Heart left ventricle (tissue), 16 donors: ENCODE measurements around the gene RPS6KB2. TPM values are rescaled to one million over a fixed set of nuclear protein-coding genes. Genes with fewer than 3 reads are reported as not detected.

ENCODE experiments used
- ATAC-seq, 4 donors: fragments of 200-7000 bp; cut with Tn5 transposase; one replicate each; pipeline ENCODE4 v1.9.1; 2020 to 2022; ENCODE audit warnings: moderate library complexity in 4 of 4, mild to moderate bottlenecking in 3 of 4, moderate number of reproducible peaks in 1 of 4
- DNase-seq, 5 donors: peaks; one replicate each; pipeline ENCODE4 v3.0.0-alpha.2; 2020
- H3K27ac ChIP-seq, 12 donors: fragments of 200-600 bp; sonication (generic) in 4 of 12; one replicate each; pipeline versions ENCODE4 v1.5.0 to v1.8.0; 2016 to 2022; ENCODE audit warnings: mild to moderate bottlenecking in 2 of 12
- H3K27me3 ChIP-seq, 9 donors: fragments of 200-600 bp; sonication (generic) in 2 of 9; one replicate each; pipeline versions ENCODE4 v1.5.1 to v1.8.0; 2016 to 2022; ENCODE audit warnings: mild to moderate bottlenecking in 3 of 9
- H3K36me3 ChIP-seq, 9 donors: fragments of 200-600 bp; sonication (generic) in 2 of 9; one replicate each; pipeline versions ENCODE4 v1.5.0 to v1.8.0; 2018 to 2022; ENCODE audit warnings: mild to moderate bottlenecking in 2 of 9
- H3K4me1 ChIP-seq, 12 donors: fragments of 200-600 bp; sonication (generic) in 4 of 12; one replicate each; pipeline versions ENCODE4 v1.5.0 to v1.8.0; 2016 to 2022; ENCODE audit warnings: mild to moderate bottlenecking in 3 of 12
- H3K4me3 ChIP-seq, 12 donors: fragments of 200-600 bp; sonication (generic) in 4 of 12; one replicate each; pipeline versions ENCODE4 v1.5.0 to v1.8.0; 2017 to 2022; ENCODE audit warnings: mild to moderate bottlenecking in 9 of 12, moderate library complexity in 4 of 12
- H3K9me3 ChIP-seq, 12 donors: fragments of 200-600 bp; sonication (generic) in 4 of 12; one replicate each; pipeline versions ENCODE4 v1.5.0 to v1.8.0; 2016 to 2022; ENCODE audit warnings: mild to moderate bottlenecking in 1 of 12
- POLR2A ChIP-seq, 2 donors: fragments of 450-650 bp; IDR thresholded peaks; one replicate each; pipeline ENCODE4 v1.6.1; 2017; ENCODE audit warnings: antibody characterized with exemption in 2 of 2, mild to moderate bottlenecking in 2 of 2, moderate library complexity in 2 of 2
- WGBS, 4 donors: extraction: QIAGEN DNeasy Blood & Tissue Kit in 2 of 4; methylation state at CpG; one replicate each; pipeline versions ENCODE4 v1.1.5 to v1.1.7; 2013 to 2018; 5-methylcytosine and 5-hydroxymethylcytosine counted together
- intact Hi-C, 10 donors: fragments of 100-400 bp; cut with DNase I; formaldehyde crosslinking; loops; one replicate each; pipeline versions ENCODE4 v1.11.1 to v1.14.2; 2022
- polyA plus RNA-seq, 2 donors: library from polyadenylated mRNA; stranded (reverse); fragments of 200-250 nt; gene quantifications; one replicate each; pipeline ENCODE4 v1.2.3, GENCODE V29; 2013
- total RNA-seq, 9 donors: library from RNA; depleted of rRNA in 2 of 9; stranded (reverse); fragments of >200 nt in 2 of 9; fragmentation: NEBNext Ultra II Directional in 3 of 9; extraction: Animal tissue kit (Norgen Biotek cat#: 25700) in 3 of 9; gene quantifications; one replicate each; pipeline versions ENCODE4 v1.1.0 to v1.2.4, GENCODE V29; 2016 to 2023
- TF ChIP-seq, protein P1 (sequence below), 12 donors: fragments of 200-600 bp; sonication (generic) in 4 of 12; IDR thresholded peaks; one replicate each; pipeline versions ENCODE4 v1.5.0 to v1.8.0; 2018 to 2022; ENCODE audit warnings: antibody characterized with exemption in 12 of 12, mild to moderate bottlenecking in 5 of 12
- donor health status: ischemic (EF 13 %, LVEDD 7.1; RV severe dilation, severe dysfunction).
- donor health status: healthy with polysubstance abuse.
- donor health status: DM: no; HTN: yes; CAD: no.
- donor health status: DM: no; HTN: no; CAD: no.
- donor health status: ischemic (EF 25% LVEDD 6.9; RV normal size, moderate dysfunction).
- donor health status: ischemic (EF 25% LVEDD 5.7; RV mildly dilated, moderate dysfunction).
- donor health status: healthy.
- donor health status: DM: yes; HTN: yes; CAD: no.
- donor health status: ischemic (EF 35%, LVEDD 5.7; RV mildly dilated, moderate dysfunction).
- donor health status: nonischemic (EF 11% LVEDD 7.7; RV severe dilation, severe dysfunction).
- donor health status: DM: yes; HTN: yes; CAD: no.
- donor health status: PGD.
- donor health status: ischemic (EF 29% LVEDD 5.4; RV normal size, mild dysfunction).
- donor health status: nonischemic (EF 23%, LVEDD 6.1; RV moderate dilation, normal function).

RPS6KB2 gene
- total and polyA plus RNA-seq, 11 donors: 19.3 to 36.0 (median 26.0) TPM

DNA sequence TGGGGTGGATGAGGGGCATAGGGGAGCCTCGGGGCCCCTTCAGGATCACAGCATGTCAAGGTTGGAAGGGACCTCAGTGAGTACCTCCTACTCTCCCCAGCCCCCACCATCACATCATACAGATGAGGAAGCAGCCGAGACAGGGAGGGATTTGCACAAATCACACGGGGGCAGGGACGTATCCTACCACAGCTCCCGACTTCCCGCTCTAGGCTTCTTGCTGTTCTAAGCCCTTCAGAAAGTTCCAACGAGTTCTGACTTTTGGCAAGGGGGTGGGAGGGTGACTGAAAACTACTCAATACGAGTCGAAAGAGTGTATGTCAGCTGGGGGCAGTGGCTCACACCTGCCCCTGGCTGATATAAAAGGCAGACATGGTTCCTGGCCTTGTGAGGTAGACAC, 41.2 kb upstream of the RPS6KB2 start:
- 19 to 28% (median 26%) methylated on average over 8 to 9 of the region's 9 CpGs for WGBS, 4 donors
- Histone ChIP-seq H3K27ac (no peak overlapping the region), H3K9me3 (no peaks in the 10 kb centered on the region), H3K36me3 (no peaks in the 10 kb centered on the region), H3K4me1 (peaks cover 0 to 29% (median 13%) of the 10 kb centered on the region in 12 donors), H3K27me3 (no peaks in the 10 kb centered on the region), H3K4me3 (no peak overlapping the region)
- TF ChIP-seq POLR2A (IDR thresholded peaks at IDR 0.05): no peak
- TF ChIP-seq, protein P1, sequence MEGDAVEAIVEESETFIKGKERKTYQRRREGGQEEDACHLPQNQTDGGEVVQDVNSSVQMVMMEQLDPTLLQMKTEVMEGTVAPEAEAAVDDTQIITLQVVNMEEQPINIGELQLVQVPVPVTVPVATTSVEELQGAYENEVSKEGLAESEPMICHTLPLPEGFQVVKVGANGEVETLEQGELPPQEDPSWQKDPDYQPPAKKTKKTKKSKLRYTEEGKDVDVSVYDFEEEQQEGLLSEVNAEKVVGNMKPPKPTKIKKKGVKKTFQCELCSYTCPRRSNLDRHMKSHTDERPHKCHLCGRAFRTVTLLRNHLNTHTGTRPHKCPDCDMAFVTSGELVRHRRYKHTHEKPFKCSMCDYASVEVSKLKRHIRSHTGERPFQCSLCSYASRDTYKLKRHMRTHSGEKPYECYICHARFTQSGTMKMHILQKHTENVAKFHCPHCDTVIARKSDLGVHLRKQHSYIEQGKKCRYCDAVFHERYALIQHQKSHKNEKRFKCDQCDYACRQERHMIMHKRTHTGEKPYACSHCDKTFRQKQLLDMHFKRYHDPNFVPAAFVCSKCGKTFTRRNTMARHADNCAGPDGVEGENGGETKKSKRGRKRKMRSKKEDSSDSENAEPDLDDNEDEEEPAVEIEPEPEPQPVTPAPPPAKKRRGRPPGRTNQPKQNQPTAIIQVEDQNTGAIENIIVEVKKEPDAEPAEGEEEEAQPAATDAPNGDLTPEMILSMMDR (IDR thresholded peaks at IDR 0.05): no peak
- intact Hi-C loops: loop anchor here in 2 of 10 donors (5.0 kb wide), 2 partner anchors 120 kb away; partner anchors contain the start of genes CDK2AP2 (in 1 of the 2), GRK2 (in 1 of the 2) and PITPNM1 (in 1 of the 2)
- ATAC-seq: no peak
- DNase-seq: no peak

DNA sequence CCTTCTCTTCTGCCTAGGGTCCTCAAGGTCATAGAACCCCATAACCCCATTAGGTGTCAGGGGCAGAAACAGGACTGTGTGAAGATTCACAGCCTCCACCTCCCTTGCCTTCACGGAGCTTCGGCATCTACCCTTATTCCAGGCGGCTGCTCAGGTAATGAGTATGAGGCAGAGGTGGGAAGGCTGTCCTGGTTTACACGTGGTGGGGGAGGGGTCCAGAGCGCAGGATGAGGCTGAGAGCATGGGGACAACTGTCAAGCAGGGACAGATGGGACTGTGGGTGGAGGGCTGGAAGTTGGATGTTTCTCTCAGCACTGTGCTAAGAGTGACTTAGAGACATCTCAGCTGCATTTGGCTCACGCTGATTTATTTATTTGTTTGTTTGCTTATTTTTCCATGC, 40.8 kb upstream of the RPS6KB2 start:
- WGBS, 4 donors: 62 to 70% (median 67%) methylated on average over 6 of the region's 6 CpGs
- Histone ChIP-seq H3K27ac (no peak overlapping the region), H3K27me3 (no peaks in the 10 kb centered on the region), H3K4me3 (no peak overlapping the region), H3K9me3 (no peaks in the 10 kb centered on the region), H3K36me3 (no peaks in the 10 kb centered on the region), H3K4me1 (peaks cover 0 to 30% (median 16%) of the 10 kb centered on the region in 12 donors)
- DNase-seq (no peak), ATAC-seq (no peak)
- intact Hi-C loops: loop anchor here in 2 of 10 donors (5.0 kb wide), 2 partner anchors 120 kb away; partner anchors contain the start of genes CDK2AP2 (in 1 of the 2), GRK2 (in 1 of the 2) and PITPNM1 (in 1 of the 2)
- TF ChIP-seq, protein P1 (IDR thresholded peaks at IDR 0.05): no peak
- TF ChIP-seq POLR2A (IDR thresholded peaks at IDR 0.05): no peak

DNA sequence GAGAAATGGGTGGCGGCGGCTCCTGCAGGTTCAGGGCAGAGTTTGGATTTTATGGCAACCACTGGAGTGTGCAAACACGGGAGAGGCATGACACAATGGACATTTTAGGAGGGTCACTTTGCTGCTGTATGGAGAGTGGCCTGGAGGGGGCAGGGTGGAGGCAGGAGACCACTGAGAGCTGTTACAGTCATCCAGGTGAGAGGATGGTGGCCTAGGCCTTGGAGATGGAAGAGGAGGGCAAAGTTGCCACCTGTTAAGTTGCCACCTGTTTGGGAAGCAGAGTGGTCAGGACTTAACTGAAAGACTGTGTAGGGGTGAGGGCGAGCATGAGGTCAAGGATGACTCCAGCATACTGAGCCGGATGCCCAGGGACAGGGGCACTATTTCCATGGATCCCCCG, 38.8 kb upstream of the RPS6KB2 start:
- TF ChIP-seq POLR2A (IDR thresholded peaks at IDR 0.05): no peak
- TF ChIP-seq, protein P1 (IDR thresholded peaks at IDR 0.05): peak; percentile 39 to 67 (median 52)
- intact Hi-C loops: loop anchor here in 2 of 10 donors (5.0 kb wide), 2 partner anchors 118 to 122 kb away; partner anchors contain the start of genes CDK2AP2 (in 1 of the 2), GRK2 (in 1 of the 2) and PITPNM1 (in 1 of the 2)
- H3K27ac ChIP-seq: no peak overlapping the region
- H3K4me3 ChIP-seq: no peak overlapping the region
- WGBS, 4 donors: 64 to 71% (median 66%) methylated on average over 6 of the region's 6 CpGs
- peaks cover 0 to 33% (median 19%) of the 10 kb centered on the region in 12 donors for H3K4me1 ChIP-seq
- peak in 1 of 5 donors; percentile 56 for DNase-seq
- peak in 1 of 4 donors; percentile 19 for ATAC-seq
- peaks cover 0 to 9% (median 0%) of the 10 kb centered on the region in 9 donors for H3K36me3 ChIP-seq
- no peaks in the 10 kb centered on the region for H3K27me3 ChIP-seq
- no peaks in the 10 kb centered on the region for H3K9me3 ChIP-seq

DNA sequence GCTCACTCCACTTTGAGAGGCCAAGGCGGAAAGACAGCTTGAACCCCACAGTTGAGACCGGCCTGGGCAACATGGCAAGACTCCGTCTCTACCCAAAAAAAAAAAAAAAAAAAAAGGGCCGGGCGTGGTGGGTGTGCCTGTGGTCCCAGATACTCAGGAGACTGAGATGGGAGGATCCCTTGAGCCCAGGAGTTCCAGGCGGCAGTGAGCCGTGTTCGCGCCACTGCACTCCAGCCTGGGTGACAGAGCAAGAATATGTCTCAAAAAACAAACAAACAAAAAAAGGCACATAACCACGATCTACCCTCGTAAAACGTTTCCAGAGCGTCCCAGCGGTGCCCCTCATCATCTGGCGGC, 37.4 kb upstream of the RPS6KB2 start:
- DNase-seq: no peak
- Histone ChIP-seq H3K36me3 (peaks cover 0 to 17% (median 3%) of the 10 kb centered on the region in 9 donors), H3K4me3 (peak overlapping the region; percentile 51 to 93 (median 78)), H3K27ac (peak overlapping the region; percentile 45 to 93 (median 81)), H3K4me1 (peaks cover 0 to 33% (median 15%) of the 10 kb centered on the region in 12 donors), H3K27me3 (no peaks in the 10 kb centered on the region), H3K9me3 (no peaks in the 10 kb centered on the region)
- no peak for ATAC-seq
- TF ChIP-seq, protein P1 (IDR thresholded peaks at IDR 0.05): no peak
- TF ChIP-seq POLR2A (IDR thresholded peaks at IDR 0.05): no peak
- 9 to 14% (median 12%) methylated on average over 15 of the region's 15 CpGs for WGBS, 4 donors
- intact Hi-C loops: loop anchor here in 6 of 10 donors (2.0 to 5.0 kb wide), 3 partner anchors 91 to 116 kb away; partner anchors contain the start of genes CDK2AP2 (in 3 of the 6), PITPNM1 (in 3 of the 6) and AIP (in 1 of the 6)
